ENCODE measurements around the gene TMA7.

GRCh38 chr3:48418651-48419050 is 21.4 kb upstream of the TMA7 start:
- TF ChIP-seq ZNF274 (IDR thresholded peaks at IDR 0.05; ENCODE audit: low read depth, low read length), result no peak
- no peak for TF ChIP-seq YY1 (IDR thresholded peaks at IDR 0.05; ENCODE audit: insufficient read depth, insufficient read length)
